VCaP (cell line): ENCODE measurements around the gene TUBG2.

Experiments used
- H3K27ac ChIP-seq: fragments of 450-650 bp; 2 replicates; pipeline ENCODE4 v1.5.1; 2017
- CTCF ChIP-seq: fragments of 450-650 bp; conservative IDR thresholded peaks from 2 replicates; pipeline ENCODE4 v1.5.1; 2017; ENCODE audit warnings: mild to moderate bottlenecking, moderate library complexity

The TUBG2 gene

GRCh38 chr17:42676424-42677011, 17.4 kb downstream of the TUBG2 start, which contains the start of gene PLEKHH3:
PLEKHH3 (minus strand) TSS chr17:42676994; CDS start chr17:42676563, 431 bp downstream.
- H3K27ac ChIP-seq, result peak within 1 kb of the TSS; percentile 81
- 0 out of 2 replicates have a peak, but pooled peaks have one; percentile 9 for TF ChIP-seq CTCF

DNA sequence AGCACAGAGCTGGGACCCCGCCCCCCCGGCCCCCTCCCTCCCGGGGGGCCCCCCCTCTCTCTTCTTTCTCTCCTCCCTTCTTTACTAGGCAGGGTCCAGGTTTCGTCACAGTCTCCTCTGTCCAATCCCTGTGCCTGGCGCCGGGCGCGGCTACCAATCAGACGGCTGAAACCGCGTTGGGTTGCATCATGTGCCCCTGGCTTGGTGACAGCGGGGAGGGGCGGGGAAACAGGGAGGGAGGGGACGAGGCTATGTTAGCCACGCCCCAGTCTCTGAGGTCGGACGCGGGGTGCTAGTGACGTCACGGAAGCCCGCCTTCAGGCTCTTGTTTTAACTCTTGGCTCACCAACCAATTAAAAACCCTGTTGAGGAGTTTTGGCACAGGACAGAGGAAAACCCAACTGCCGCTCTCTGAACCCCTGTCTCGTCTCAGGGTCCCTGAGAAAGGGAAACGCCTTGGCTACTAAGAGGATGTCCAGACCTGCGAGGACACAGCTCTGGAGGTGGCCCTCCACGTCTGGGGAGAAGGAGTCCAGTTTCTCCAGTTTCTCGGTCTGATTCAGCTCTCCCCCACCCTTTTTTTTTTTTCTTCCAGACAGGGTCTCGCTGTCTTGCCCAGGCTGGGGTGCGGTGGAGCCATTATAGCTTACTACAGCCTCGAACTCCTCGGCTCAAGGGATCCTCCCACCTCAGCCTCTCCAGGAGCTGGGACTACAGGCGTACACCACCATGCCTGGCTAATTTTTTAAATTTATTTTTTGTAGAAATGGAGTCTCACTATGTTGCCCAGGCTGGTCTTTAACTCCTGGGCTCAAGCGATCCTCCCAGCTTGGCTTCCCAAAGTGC, 18.2 kb downstream of the TUBG2 start:
- no peak for TF ChIP-seq CTCF
- H3K27ac ChIP-seq, result peak overlapping the region; percentile 81

GRCh38 chr17:42677921-42678781, 19.1 kb downstream of the TUBG2 start:
- no peak for TF ChIP-seq CTCF
- H3K27ac ChIP-seq, result peak overlapping the region; percentile 71

DNA sequence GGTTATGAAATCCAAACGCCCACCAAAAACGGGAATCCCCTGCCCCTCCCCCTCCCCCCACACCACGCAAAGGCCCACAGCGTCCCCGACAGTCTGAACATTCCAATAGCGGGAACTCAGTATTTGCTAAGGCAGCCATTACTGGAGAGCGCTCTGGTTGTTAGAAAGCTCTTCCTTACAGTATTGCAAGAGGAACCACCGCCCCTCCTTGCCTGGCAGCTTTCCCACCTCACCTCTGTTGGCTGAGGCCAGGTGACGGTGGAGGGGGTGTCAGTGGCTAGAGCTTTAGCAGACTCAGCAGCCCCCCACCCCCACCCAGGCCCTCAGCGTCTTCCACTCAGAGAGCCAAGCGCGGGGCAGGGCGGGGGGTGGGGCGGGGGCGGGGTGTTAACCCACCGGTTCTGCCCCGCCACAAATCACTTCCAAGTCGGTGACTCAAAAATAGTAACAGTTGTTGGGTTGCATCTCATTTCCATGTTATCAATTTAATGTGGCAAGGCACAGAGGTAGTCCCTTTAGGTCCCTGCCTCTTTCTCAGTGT, 19.9 kb downstream of the TUBG2 start:
- TF ChIP-seq CTCF, result no peak
- peak overlapping the region; percentile 71 for H3K27ac ChIP-seq

DNA sequence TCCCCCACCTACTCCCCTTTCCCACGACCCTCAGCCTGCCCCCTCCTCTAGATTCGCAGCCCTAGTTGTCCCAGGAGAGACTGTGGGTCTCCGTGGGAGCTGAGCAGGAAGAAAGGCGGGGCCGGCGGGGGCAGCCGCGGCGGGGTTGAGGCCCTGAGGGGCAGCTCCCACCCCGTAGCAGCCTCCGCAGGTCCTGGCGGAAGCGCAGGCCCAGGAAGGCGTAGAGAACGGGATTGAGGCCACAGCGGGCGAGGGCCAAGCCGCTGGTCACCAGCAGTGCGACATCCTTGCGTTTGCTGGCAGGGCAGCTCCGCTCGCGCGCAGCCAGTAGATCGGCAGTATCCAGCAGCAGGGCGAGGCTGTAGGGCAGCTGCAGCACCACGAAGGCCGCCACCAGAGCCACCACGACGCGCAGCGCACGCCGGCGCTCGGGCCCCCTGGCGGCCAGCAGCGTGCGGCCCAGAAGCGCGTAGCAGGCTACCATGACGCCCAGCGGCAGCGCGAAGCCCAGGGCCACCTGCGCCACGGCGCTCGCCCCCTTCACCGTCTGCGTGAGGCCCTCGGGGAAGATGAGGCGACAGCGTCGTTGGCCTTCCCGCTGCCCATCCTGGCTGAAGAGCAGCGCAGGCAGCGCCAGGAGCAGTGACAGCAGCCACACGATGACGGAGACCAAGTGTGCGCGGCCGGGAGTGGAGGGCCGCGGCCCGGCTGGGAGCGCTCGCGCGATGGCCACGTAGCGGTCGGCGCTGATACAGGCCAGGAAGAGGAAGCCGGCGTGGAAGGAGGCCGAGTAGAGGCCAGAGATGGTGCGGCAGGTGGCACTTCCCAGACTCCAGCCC, 20.6 kb downstream of the TUBG2 start:
- TF ChIP-seq CTCF, result peak; percentile 85
- H3K27ac ChIP-seq, result peak overlapping the region; percentile 71

DNA sequence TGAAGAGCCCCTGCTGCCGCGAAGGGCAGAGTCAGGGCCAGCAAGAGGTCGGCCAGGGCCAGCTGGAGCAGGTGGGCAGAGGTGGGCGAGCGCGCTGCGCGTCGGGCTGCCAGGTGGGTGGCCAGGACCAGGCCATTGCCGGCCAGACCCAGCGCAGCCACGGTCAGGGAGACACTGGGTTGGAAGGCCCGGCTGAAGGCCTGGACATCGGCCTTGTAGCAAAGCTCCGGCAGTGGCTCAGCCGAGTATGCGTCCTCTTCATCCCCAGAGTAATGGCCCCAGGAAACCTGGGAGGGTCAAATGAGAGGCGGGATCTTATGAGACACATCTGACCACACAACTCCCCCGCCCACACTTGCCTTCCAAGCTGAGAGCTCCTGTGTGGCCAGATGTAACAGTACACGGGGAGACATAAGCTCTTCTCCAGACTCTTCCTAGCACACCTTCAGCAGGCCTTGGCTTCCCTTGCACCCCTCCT, 21.3 kb downstream of the TUBG2 start:
- H3K27ac ChIP-seq, result no peak overlapping the region
- no peak for TF ChIP-seq CTCF
